Breast epithelium (tissue), 4 donors: ENCODE results near the gene PHKA2. TPM values are rescaled to one million over a fixed set of nuclear protein-coding genes. Genes with fewer than 3 reads are reported as not detected.
A peak's percentile ranks its signal among the peaks of the same experiment; 100 is the strongest.

Experiments
- DNase-seq, 2 donors: peaks; one replicate each; pipeline ENCODE4 v3.0.0-alpha.2; 2019; ENCODE audit warnings: low spot score in 2 of 2
- H3K27ac ChIP-seq, 2 donors: fragments of 200-600 bp; sonication (generic) in 1 of 2; one replicate each; pipeline ENCODE4 v1.5.1; 2016 to 2019; ENCODE audit warnings: mild to moderate bottlenecking in 1 of 2
- H3K27me3 ChIP-seq, 2 donors: fragments of 200-600 bp; sonication (generic) in 1 of 2; one replicate each; pipeline versions ENCODE4 v1.5.1 to v1.6.0; 2017 to 2019; ENCODE audit warnings: control low read depth in 1 of 2, mild to moderate bottlenecking in 1 of 2
- H3K36me3 ChIP-seq: fragments of 200-600 bp; one replicate; pipeline ENCODE4 v1.5.1; 2019
- H3K4me1 ChIP-seq, 2 donors: fragments of 200-600 bp; sonication (generic); one replicate each; pipeline ENCODE4 v1.5.1; 2016 to 2019; ENCODE audit warnings: control low read depth in 1 of 2
- H3K4me3 ChIP-seq, 3 donors: fragments of 200-600 bp; sonication (generic); 1 replicate in 2 of 3; 2 replicates in 1 of 3; pipeline ENCODE4 v1.5.1; 2016 to 2019; ENCODE audit warnings: mild to moderate bottlenecking in 3 of 3, moderate library complexity in 2 of 3
- H3K9me3 ChIP-seq, 2 donors: fragments of 200-600 bp; sonication (generic) in 1 of 2; one replicate each; pipeline ENCODE4 v1.5.1; 2016 to 2019; ENCODE audit warnings: control low read depth in 1 of 2
- CTCF ChIP-seq, 3 donors: fragments of 450-650 bp; IDR thresholded peaks; one replicate each; pipeline ENCODE4 v1.5.1; 2016 to 2017; ENCODE audit warnings: antibody characterized with exemption in 3 of 3, mild to moderate bottlenecking in 3 of 3, moderate library complexity in 3 of 3
- POLR2A ChIP-seq: fragments of 450-650 bp; IDR thresholded peaks from one replicate; pipeline ENCODE4 v1.6.1; 2016; ENCODE audit warnings: antibody characterized with exemption, mild to moderate bottlenecking, moderate library complexity
- POLR2AphosphoS5 ChIP-seq, 3 donors: sonication (generic); formaldehyde crosslinking; IDR thresholded peaks; one replicate each; pipeline ENCODE4 v1.6.1; 2017; ENCODE audit warnings: antibody characterized with exemption in 3 of 3
- intact Hi-C: fragments of 100-400 bp; cut with DNase I; formaldehyde crosslinking; loops from one replicate; pipeline ENCODE4 v1.15.1; 2023; ENCODE audit warnings: low total_unique reads
- total RNA-seq, 3 donors: library from RNA; depleted of rRNA; stranded (reverse); fragments of >200 nt; gene quantifications; one replicate each; pipeline ENCODE4 v1.1.0, GENCODE V29; 2016

Gene PHKA2
- total RNA-seq, 3 donors from 2014 or later: 22.7 to 27.1 (median 25.6) TPM

- no peaks in the 10 kb centered on the region for H3K4me1 ChIP-seq
- intact Hi-C loops: no loop called here
- no peaks in the 10 kb centered on the region for H3K36me3 ChIP-seq
- no peak for DNase-seq
- TF ChIP-seq CTCF (IDR thresholded peaks at IDR 0.05) (no peak), POLR2A (no peak), POLR2AphosphoS5 (IDR thresholded peaks at IDR 0.05) (no peak)
- H3K4me3 ChIP-seq: no peak overlapping the region
- no peaks in the 10 kb centered on the region for H3K9me3 ChIP-seq
- H3K27me3 ChIP-seq: peaks cover 0 to 33% of the 10 kb centered on the region in 2 donors
- H3K27ac ChIP-seq: peak overlapping the region in 1 of 2 donors; percentile 19
Observed at GRCh38 chrX:18872621-18873020, 111.3 kb downstream of the PHKA2 start.

- DNase-seq: no peak
- TF ChIP-seq POLR2AphosphoS5 (IDR thresholded peaks at IDR 0.05) (no peak), POLR2A (no peak), CTCF (IDR thresholded peaks at IDR 0.05) (no peak)
- H3K4me3 ChIP-seq: no peak overlapping the region
- intact Hi-C loops: no loop called here
- no peaks in the 10 kb centered on the region for H3K36me3 ChIP-seq
- H3K9me3 ChIP-seq: no peaks in the 10 kb centered on the region
- H3K27me3 ChIP-seq: peaks cover 0 to 27% of the 10 kb centered on the region in 2 donors
- no peak overlapping the region for H3K27ac ChIP-seq
- H3K4me1 ChIP-seq: no peaks in the 10 kb centered on the region
Observed at GRCh38 chrX:18871970-18872369, 111.9 kb downstream of the PHKA2 start.

GRCh38 chrX:18871161-18871890, 112.6 kb downstream of the PHKA2 start:
- TF ChIP-seq POLR2AphosphoS5 (IDR thresholded peaks at IDR 0.05) (no peak), POLR2A (no peak), CTCF (IDR thresholded peaks at IDR 0.05) (no peak)
- intact Hi-C loops: no loop called here
- H3K4me1 ChIP-seq: no peaks in the 10 kb centered on the region
- H3K27me3 ChIP-seq: peaks cover 0 to 24% of the 10 kb centered on the region in 2 donors
- H3K4me3 ChIP-seq: no peak overlapping the region
- no peaks in the 10 kb centered on the region for H3K9me3 ChIP-seq
- no peaks in the 10 kb centered on the region for H3K36me3 ChIP-seq
- no peak for DNase-seq
- H3K27ac ChIP-seq: no peak overlapping the region

- no peak for TF ChIP-seq POLR2A
- no peak for TF ChIP-seq POLR2AphosphoS5 (IDR thresholded peaks at IDR 0.05)
- no peak for TF ChIP-seq CTCF (IDR thresholded peaks at IDR 0.05)
- no peaks in the 10 kb centered on the region for H3K9me3 ChIP-seq
- no peaks in the 10 kb centered on the region for H3K36me3 ChIP-seq
- H3K27ac ChIP-seq: no peak overlapping the region
- intact Hi-C loops: no loop called here
- DNase-seq: no peak
- H3K4me3 ChIP-seq: no peak overlapping the region
- no peaks in the 10 kb centered on the region for H3K27me3 ChIP-seq
- no peaks in the 10 kb centered on the region for H3K4me1 ChIP-seq
Observed at GRCh38 chrX:18864390-18864920, 119.5 kb downstream of the PHKA2 start.

GRCh38 chrX:18861511-18861910, 122.4 kb downstream of the PHKA2 start:
- intact Hi-C loops: no loop called here

More at GRCh38 chrX:18861511-18861910, 122.4 kb downstream of the PHKA2 start:
- Histone ChIP-seq H3K4me1 (no peaks in the 10 kb centered on the region), H3K27me3 (no peaks in the 10 kb centered on the region), H3K36me3 (no peaks in the 10 kb centered on the region), H3K4me3 (no peak overlapping the region), H3K9me3 (no peaks in the 10 kb centered on the region), H3K27ac (no peak overlapping the region)
- TF ChIP-seq POLR2AphosphoS5 (IDR thresholded peaks at IDR 0.05) (no peak), POLR2A (no peak), CTCF (IDR thresholded peaks at IDR 0.05) (no peak)
- no peak for DNase-seq
